Liver (tissue), 9 donors: Measurements from ENCODE around the gene TMPRSS9. TPM values are rescaled to one million over a fixed set of nuclear protein-coding genes. Genes with fewer than 3 reads are reported as not detected.

Experiments
- DNase-seq: peaks from one replicate; pipeline ENCODE4 v3.0.0-alpha.2; 2017; ENCODE audit warnings: low spot score
- H3K27ac ChIP-seq, 2 donors: one replicate each; pipeline ENCODE4 v1.7.0; 2013; ENCODE audit warnings: inconsistent platforms in 2 of 2, low read length in 2 of 2, control low read depth in 1 of 2, low read depth in 1 of 2, mild to moderate bottlenecking in 1 of 2
- H3K27me3 ChIP-seq, 4 donors: one replicate each; pipeline versions ENCODE4 v1.6.1 to v1.7.0; 2013; ENCODE audit warnings: low read length in 3 of 4, inconsistent platforms in 1 of 4, mild to moderate bottlenecking in 1 of 4, moderate library complexity in 1 of 4; ENCODE audit not compliant: control insufficient read depth in 4 of 4, insufficient read depth in 4 of 4
- H3K36me3 ChIP-seq, 4 donors: one replicate each; pipeline versions ENCODE4 v1.6.1 to v1.7.0; 2013; ENCODE audit warnings: low read length in 3 of 4, mild to moderate bottlenecking in 3 of 4, low read depth in 1 of 4, moderate library complexity in 1 of 4; ENCODE audit not compliant: control insufficient read depth in 4 of 4, insufficient read depth in 3 of 4
- H3K4me1 ChIP-seq, 4 donors: one replicate each; pipeline versions ENCODE4 v1.6.1 to v1.7.0; 2013; ENCODE audit warnings: low read length in 3 of 4, mild to moderate bottlenecking in 3 of 4, moderate library complexity in 1 of 4; ENCODE audit not compliant: control insufficient read depth in 4 of 4, insufficient read depth in 4 of 4
- H3K4me3 ChIP-seq, 3 donors: one replicate each; pipeline versions ENCODE4 v1.6.1 to v1.7.0; 2013; ENCODE audit warnings: low read length in 3 of 3, control low read depth in 1 of 3, low read depth in 1 of 3, mild to moderate bottlenecking in 1 of 3
- H3K9ac ChIP-seq, 2 donors: one replicate each; pipeline ENCODE4 v1.7.0; 2013; ENCODE audit warnings: low read length in 2 of 2, mild to moderate bottlenecking in 2 of 2, moderate library complexity in 2 of 2, control low read depth in 1 of 2, low read depth in 1 of 2
- H3K9me3 ChIP-seq, 4 donors: one replicate each; pipeline versions ENCODE4 v1.6.1 to v1.7.0; 2013; ENCODE audit warnings: low read length in 3 of 4; ENCODE audit not compliant: control insufficient read depth in 4 of 4
- EGR1 ChIP-seq, 2 donors: IDR thresholded peaks; 2 replicates each; pipeline ENCODE4 v1.6.1; 2016 to 2018; ENCODE audit warnings: antibody characterized with exemption in 2 of 2, low read depth in 2 of 2
- FOXA1 ChIP-seq: IDR thresholded peaks from 2 replicates; pipeline ENCODE4 v1.6.1; 2016; ENCODE audit warnings: antibody characterized with exemption
- FOXA2 ChIP-seq: IDR thresholded peaks from 2 replicates; pipeline ENCODE4 v1.6.1; 2016; ENCODE audit warnings: antibody characterized with exemption
- GABPA ChIP-seq, 2 donors: IDR thresholded peaks in 1 of 2; conservative IDR thresholded peaks in 1 of 2; 2 replicates each; pipeline ENCODE4 v1.6.1; 2016; ENCODE audit warnings: antibody characterized with exemption in 2 of 2, mild to moderate bottlenecking in 1 of 2, moderate library complexity in 1 of 2
- HNF4A ChIP-seq, 2 donors: conservative IDR thresholded peaks; 2 replicates each; pipeline ENCODE4 v1.6.1; 2016; ENCODE audit warnings: antibody characterized with exemption in 2 of 2, mild to moderate bottlenecking in 2 of 2
- HNF4G ChIP-seq: IDR thresholded peaks from 2 replicates; pipeline ENCODE4 v1.6.1; 2016; ENCODE audit warnings: antibody characterized with exemption
- JUND ChIP-seq, 2 donors: IDR thresholded peaks; 2 replicates each; pipeline ENCODE4 v1.6.1; 2016; ENCODE audit warnings: antibody characterized with exemption in 2 of 2
- NR2F2 ChIP-seq: IDR thresholded peaks from 2 replicates; pipeline ENCODE4 v1.6.1; 2016; ENCODE audit warnings: antibody characterized with exemption
- RAD21 ChIP-seq, 2 donors: IDR thresholded peaks; 2 replicates each; pipeline ENCODE4 v1.6.1; 2016; ENCODE audit warnings: antibody characterized with exemption in 2 of 2, mild to moderate bottlenecking in 2 of 2
- RXRA ChIP-seq, 2 donors: IDR thresholded peaks; 2 replicates each; pipeline ENCODE4 v1.6.1; 2017 to 2018; ENCODE audit warnings: antibody characterized with exemption in 2 of 2, mild to moderate bottlenecking in 1 of 2
- SP1 ChIP-seq: IDR thresholded peaks from 2 replicates; pipeline ENCODE4 v1.6.1; 2018; ENCODE audit warnings: antibody characterized with exemption, mild to moderate bottlenecking
- TAF1 ChIP-seq: conservative IDR thresholded peaks from 2 replicates; pipeline ENCODE4 v1.6.1; 2016; ENCODE audit warnings: antibody characterized with exemption, mild to moderate bottlenecking
- YY1 ChIP-seq: IDR thresholded peaks from 2 replicates; pipeline ENCODE4 v1.6.1; 2016; ENCODE audit warnings: antibody characterized with exemption, mild to moderate bottlenecking
- WGBS: extraction: QIAGEN DNeasy Blood & Tissue Kit; methylation state at CpG from one replicate; pipeline ENCODE4 v1.1.7; 2013; 5-methylcytosine and 5-hydroxymethylcytosine counted together
- polyA plus RNA-seq, 2 donors: library from polyadenylated mRNA; stranded (reverse) in 1 of 2; unstranded in 1 of 2; fragments of 200-250 nt in 1 of 2; fragments of >200 nt in 1 of 2; fragmentation: Nextera tagmentation in 1 of 2; extraction: Ambion mirVana in 1 of 2; gene quantifications; one replicate each; pipeline versions ENCODE4 v1.2.1 to v1.2.3, GENCODE V29; 2013 to 2015
- total RNA-seq, 2 donors: library from RNA; depleted of rRNA; stranded (reverse); fragments of >200 nt; gene quantifications; one replicate each; pipeline ENCODE4 v1.2.3, GENCODE V29; 2014
- TF ChIP-seq, protein P1 (sequence below): fragments of 150-350 bp; IDR thresholded peaks from 2 replicates; pipeline ENCODE4 v1.5.1; 2017; ENCODE audit warnings: improper control_type of control experiment, low read depth, low read length; ENCODE audit not compliant: missing input control
- TF ChIP-seq, protein P2 (sequence below): IDR thresholded peaks from 2 replicates; pipeline ENCODE4 v1.6.1; 2016; ENCODE audit warnings: antibody characterized with exemption, mild to moderate bottlenecking
- TF ChIP-seq, protein P3 (sequence below): IDR thresholded peaks from 2 replicates; pipeline ENCODE4 v1.6.1; 2016; ENCODE audit warnings: antibody characterized with exemption
- TF ChIP-seq, protein P4 (sequence below): IDR thresholded peaks from 2 replicates; pipeline ENCODE4 v1.6.1; 2016; ENCODE audit warnings: antibody characterized with exemption
- TF ChIP-seq, protein P5 (sequence below): IDR thresholded peaks from 2 replicates; pipeline ENCODE4 v1.6.1; 2016; ENCODE audit warnings: antibody characterized with exemption
- donor health status: healthy.
- donor health status: healthy.
- donor health status: healthy.
- donor health status: healthy.
- donor health status: healthy.

The TMPRSS9 gene
- total RNA-seq (10 to 100 TPM in 1 of 2 donors, 1 to 10 TPM in 1; 2.5 to 24.8 TPM), polyA plus RNA-seq (under 1 TPM; 0.39 to 0.50 TPM)

DNA sequence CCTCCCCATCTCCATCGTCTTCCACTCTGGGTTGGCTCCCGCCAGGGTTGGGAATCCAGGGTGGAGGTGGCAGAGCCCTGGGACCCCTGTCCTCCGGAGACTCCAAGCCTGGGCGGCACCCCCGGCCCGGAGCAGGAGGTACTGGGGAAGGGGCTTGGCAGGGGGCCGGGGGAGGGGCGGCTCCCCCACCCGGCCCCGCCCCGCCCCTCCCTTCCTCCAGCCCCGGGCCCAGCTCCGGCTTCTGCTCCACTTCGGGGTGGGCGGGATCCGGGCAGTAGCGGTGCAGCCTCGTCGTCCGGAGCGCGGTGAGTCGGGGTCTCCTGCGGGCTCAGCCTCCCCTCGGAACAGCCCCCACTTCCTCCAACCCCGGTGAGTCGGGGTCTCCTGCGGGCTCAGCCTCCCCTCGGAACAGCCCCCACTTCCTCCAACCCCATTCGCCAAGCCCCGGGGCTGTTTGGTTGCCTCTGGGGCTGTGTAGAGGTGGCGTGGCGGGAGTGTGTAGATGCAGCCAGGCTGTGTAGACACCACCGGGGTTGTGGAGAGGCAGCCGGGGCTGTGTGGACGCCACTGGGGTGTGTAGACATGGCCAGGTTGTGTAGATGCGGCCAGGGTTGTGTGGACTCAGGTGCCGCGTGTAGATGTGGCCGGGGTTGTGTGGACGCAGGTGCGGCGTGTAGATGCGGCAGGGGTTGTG lies at the start of gene TMPRSS9:
TMPRSS9 (plus strand) TSS at position 274 of the 694 bp plus-strand sequence. CDS start 29,521 bp downstream, outside the sequence.
- Histone ChIP-seq H3K4me1 (no peaks in the 10 kb centered on the region), H3K9me3 (no peaks in the 10 kb centered on the region), H3K4me3 (no peak within 1 kb of the TSS), H3K27me3 (peaks cover 0 to 10% (median 0%) of the 10 kb centered on the region in 4 donors), H3K36me3 (no peaks in the 10 kb centered on the region), H3K9ac (no peak within 1 kb of the TSS), H3K27ac (no peak within 1 kb of the TSS)
- TF ChIP-seq EGR1 (IDR thresholded peaks at IDR 0.05; ENCODE audit: low read depth in 2 of 2), result no peak
- 23% methylated on average over 44 of the region's 44 CpGs for WGBS
- no peak for DNase-seq

DNA sequence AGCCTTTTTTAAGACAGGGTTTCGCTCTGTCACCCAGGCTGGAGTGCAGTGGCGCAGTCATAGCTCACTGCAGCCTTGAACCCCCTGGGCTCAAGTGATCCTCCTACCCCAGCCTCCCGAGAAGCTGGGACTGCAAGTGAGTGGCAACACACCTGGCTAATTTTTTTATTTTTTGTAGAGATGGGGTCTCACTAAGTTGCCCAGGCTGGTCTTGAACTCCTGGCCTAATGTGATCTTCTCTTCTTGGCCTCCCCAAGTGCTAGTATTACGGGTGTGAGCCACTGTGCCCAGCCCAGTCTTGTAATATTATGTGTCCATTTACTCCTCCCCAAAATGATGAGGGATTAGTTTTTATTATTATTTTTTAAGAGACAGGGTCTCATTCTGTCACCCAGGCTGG lies 49.0 kb upstream of the TMPRSS9 start:
- H3K36me3 ChIP-seq, result no peaks in the 10 kb centered on the region
- no peak overlapping the region for H3K9ac ChIP-seq
- no peak overlapping the region for H3K27ac ChIP-seq
- TF ChIP-seq, protein P1, sequence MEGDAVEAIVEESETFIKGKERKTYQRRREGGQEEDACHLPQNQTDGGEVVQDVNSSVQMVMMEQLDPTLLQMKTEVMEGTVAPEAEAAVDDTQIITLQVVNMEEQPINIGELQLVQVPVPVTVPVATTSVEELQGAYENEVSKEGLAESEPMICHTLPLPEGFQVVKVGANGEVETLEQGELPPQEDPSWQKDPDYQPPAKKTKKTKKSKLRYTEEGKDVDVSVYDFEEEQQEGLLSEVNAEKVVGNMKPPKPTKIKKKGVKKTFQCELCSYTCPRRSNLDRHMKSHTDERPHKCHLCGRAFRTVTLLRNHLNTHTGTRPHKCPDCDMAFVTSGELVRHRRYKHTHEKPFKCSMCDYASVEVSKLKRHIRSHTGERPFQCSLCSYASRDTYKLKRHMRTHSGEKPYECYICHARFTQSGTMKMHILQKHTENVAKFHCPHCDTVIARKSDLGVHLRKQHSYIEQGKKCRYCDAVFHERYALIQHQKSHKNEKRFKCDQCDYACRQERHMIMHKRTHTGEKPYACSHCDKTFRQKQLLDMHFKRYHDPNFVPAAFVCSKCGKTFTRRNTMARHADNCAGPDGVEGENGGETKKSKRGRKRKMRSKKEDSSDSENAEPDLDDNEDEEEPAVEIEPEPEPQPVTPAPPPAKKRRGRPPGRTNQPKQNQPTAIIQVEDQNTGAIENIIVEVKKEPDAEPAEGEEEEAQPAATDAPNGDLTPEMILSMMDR, result no peak
- TF ChIP-seq RAD21 (IDR thresholded peaks at IDR 0.05) (no peak), TAF1 (no peak), NR2F2 (no peak), GABPA (IDR thresholded peaks at IDR 0.05 in 1 of 2, conservative IDR thresholded peaks at IDR 0.05 in 1 of 2) (no peak), JUND (IDR thresholded peaks at IDR 0.05) (no peak), YY1 (no peak), FOXA1 (no peak), RXRA (IDR thresholded peaks at IDR 0.05) (no peak), EGR1 (IDR thresholded peaks at IDR 0.05; ENCODE audit: low read depth in 2 of 2) (no peak), FOXA2 (no peak), SP1 (no peak), HNF4A (conservative IDR thresholded peaks at IDR 0.05) (no peak), HNF4G (no peak)
- TF ChIP-seq, protein P2, sequence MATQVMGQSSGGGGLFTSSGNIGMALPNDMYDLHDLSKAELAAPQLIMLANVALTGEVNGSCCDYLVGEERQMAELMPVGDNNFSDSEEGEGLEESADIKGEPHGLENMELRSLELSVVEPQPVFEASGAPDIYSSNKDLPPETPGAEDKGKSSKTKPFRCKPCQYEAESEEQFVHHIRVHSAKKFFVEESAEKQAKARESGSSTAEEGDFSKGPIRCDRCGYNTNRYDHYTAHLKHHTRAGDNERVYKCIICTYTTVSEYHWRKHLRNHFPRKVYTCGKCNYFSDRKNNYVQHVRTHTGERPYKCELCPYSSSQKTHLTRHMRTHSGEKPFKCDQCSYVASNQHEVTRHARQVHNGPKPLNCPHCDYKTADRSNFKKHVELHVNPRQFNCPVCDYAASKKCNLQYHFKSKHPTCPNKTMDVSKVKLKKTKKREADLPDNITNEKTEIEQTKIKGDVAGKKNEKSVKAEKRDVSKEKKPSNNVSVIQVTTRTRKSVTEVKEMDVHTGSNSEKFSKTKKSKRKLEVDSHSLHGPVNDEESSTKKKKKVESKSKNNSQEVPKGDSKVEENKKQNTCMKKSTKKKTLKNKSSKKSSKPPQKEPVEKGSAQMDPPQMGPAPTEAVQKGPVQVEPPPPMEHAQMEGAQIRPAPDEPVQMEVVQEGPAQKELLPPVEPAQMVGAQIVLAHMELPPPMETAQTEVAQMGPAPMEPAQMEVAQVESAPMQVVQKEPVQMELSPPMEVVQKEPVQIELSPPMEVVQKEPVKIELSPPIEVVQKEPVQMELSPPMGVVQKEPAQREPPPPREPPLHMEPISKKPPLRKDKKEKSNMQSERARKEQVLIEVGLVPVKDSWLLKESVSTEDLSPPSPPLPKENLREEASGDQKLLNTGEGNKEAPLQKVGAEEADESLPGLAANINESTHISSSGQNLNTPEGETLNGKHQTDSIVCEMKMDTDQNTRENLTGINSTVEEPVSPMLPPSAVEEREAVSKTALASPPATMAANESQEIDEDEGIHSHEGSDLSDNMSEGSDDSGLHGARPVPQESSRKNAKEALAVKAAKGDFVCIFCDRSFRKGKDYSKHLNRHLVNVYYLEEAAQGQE, result no peak
- TF ChIP-seq, protein P3, sequence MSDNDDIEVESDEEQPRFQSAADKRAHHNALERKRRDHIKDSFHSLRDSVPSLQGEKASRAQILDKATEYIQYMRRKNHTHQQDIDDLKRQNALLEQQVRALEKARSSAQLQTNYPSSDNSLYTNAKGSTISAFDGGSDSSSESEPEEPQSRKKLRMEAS, result no peak
- TF ChIP-seq, protein P4, sequence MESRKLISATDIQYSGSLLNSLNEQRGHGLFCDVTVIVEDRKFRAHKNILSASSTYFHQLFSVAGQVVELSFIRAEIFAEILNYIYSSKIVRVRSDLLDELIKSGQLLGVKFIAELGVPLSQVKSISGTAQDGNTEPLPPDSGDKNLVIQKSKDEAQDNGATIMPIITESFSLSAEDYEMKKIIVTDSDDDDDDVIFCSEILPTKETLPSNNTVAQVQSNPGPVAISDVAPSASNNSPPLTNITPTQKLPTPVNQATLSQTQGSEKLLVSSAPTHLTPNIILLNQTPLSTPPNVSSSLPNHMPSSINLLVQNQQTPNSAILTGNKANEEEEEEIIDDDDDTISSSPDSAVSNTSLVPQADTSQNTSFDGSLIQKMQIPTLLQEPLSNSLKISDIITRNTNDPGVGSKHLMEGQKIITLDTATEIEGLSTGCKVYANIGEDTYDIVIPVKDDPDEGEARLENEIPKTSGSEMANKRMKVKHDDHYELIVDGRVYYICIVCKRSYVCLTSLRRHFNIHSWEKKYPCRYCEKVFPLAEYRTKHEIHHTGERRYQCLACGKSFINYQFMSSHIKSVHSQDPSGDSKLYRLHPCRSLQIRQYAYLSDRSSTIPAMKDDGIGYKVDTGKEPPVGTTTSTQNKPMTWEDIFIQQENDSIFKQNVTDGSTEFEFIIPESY, result no peak
- TF ChIP-seq, protein P5, sequence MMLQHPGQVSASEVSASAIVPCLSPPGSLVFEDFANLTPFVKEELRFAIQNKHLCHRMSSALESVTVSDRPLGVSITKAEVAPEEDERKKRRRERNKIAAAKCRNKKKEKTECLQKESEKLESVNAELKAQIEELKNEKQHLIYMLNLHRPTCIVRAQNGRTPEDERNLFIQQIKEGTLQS, result no peak
- 92% methylated on average over 4 of the region's 4 CpGs for WGBS
- no peak overlapping the region for H3K4me3 ChIP-seq
- no peak for DNase-seq
- H3K9me3 ChIP-seq, result no peaks in the 10 kb centered on the region
- H3K27me3 ChIP-seq, result peaks cover 0 to 4% (median 3%) of the 10 kb centered on the region in 4 donors
- H3K4me1 ChIP-seq, result peaks cover 0 to 8% (median 3%) of the 10 kb centered on the region in 4 donors
